Sigmoid colon (tissue), 4 donors: ENCODE results near the gene MYO10.
"Not testable (repeated sequence)": the region's sequence is repeated elsewhere in the genome, so short reads cannot be mapped to it uniquely, and the experiment has no call there.

Source experiments
- CTCF ChIP-seq, 4 experiments: fragments of 450-650 bp in 3 of 4; fragments of 200-600 bp in 1 of 4; IDR thresholded peaks; one replicate each; pipeline ENCODE4 v1.5.1; 2016 to 2019; ENCODE audit warnings: antibody characterized with exemption in 4 of 4, mild to moderate bottlenecking in 3 of 4, moderate library complexity in 2 of 4
- EP300 ChIP-seq, 4 donors: sonication (generic); formaldehyde crosslinking; IDR thresholded peaks; one replicate each; pipeline ENCODE4 v1.6.1; 2017; ENCODE audit warnings: antibody characterized with exemption in 4 of 4
- POLR2AphosphoS5 ChIP-seq, 4 donors: sonication (generic); formaldehyde crosslinking; IDR thresholded peaks; one replicate each; pipeline ENCODE4 v1.6.1; 2017; ENCODE audit warnings: antibody characterized with exemption in 4 of 4

DNA sequence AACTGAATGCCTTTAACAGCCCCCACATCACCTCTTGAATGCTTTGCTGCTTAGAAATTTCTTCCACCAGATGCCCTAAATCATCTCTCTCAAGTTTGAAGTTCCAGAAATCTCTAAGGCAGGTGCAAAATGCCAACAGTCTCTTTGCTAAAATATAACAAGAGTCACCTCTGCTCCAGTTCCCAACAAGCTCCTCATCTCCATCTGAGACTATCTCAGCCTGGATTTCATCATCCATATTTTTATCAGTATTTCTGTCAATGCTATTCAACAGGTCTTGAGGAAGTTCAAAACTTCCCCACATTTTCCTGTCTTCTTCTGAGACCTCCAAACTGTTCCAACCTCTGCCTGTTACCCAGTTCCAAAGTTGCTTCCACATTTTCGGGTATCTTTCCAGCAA is 61.7 kb downstream of the MYO10 start:
- TF ChIP-seq CTCF, POLR2AphosphoS5, EP300 (IDR thresholded peaks at IDR 0.05): not testable (repeated sequence)
